HCT116 (cell line): ENCODE results near the gene SRF. TPM values are rescaled to one million over a fixed set of nuclear protein-coding genes. Genes with fewer than 3 reads are reported as not detected.

Experiments
- ATAC-seq: fragments of 200-7000 bp; cut with Tn5 transposase; 2 replicates; pipeline ENCODE4 v1.9.1; 2020; ENCODE audit warnings: mild to moderate bottlenecking, moderate library complexity
- BruUV-seq: library from RNA; stranded (reverse); fragments of 400-500 nt; replicated peaks from 2 replicates; lab custom pipeline; 2021; lab: Mats Ljungman, UMichigan
- CTCF ChIA-PET: fragments of 300-600 bp; sonication (Branson Sonifier 250); formaldehyde crosslinking; loops from one replicate; lab custom pipeline; 2021; ENCODE audit warnings: antibody characterized with exemption; lab: Charles Lee
- POLR2A ChIA-PET: fragments of 300-600, 350-600 bp; sonication (Branson Sonifier 250); formaldehyde crosslinking; loops from one replicate; lab custom pipeline; 2021; ENCODE audit warnings: antibody characterized with exemption; lab: Charles Lee
- RAD21 ChIA-PET, 2 experiments: fragments of 300-600 bp; sonication (Branson Sonifier 250); formaldehyde crosslinking; loops; one replicate each; lab custom pipeline; 2023; ENCODE audit warnings: low total read pairs in 2 of 2; ENCODE audit not compliant: uncharacterized antibody in 2 of 2, unreplicated experiment in 2 of 2, low non-redundant PET in 1 of 2; lab: Charles Lee
- DNase-seq: peaks from one replicate; pipeline ENCODE4 v3.0.0-alpha.2; 2010; ENCODE audit warnings: low read depth, low spot score
- H2AFZ ChIP-seq: fragments of 200-600 bp; shearing (Covaris generic), sonication (generic); 2 replicates; pipeline ENCODE4 v1.6.1; 2017; ENCODE audit warnings: low read depth, mixed run types, mixed read lengths, antibody characterized with exemption, low read length; ENCODE audit not compliant: poor library complexity, severe bottlenecking
- H3K27ac ChIP-seq: 2 replicates; pipeline ENCODE4 v1.5.1; 2012; ENCODE audit warnings: low read depth, low read length
- H3K27me3 ChIP-seq: fragments of 200-600 bp; sonication (generic); 2 replicates; pipeline ENCODE4 v1.6.1; 2016; ENCODE audit warnings: mixed run types, low read length, mixed read lengths; ENCODE audit not compliant: insufficient read depth
- H3K36me3 ChIP-seq, 2 experiments: fragments of 200-500 bp in 1 of 2; fragments of 200-600 bp in 1 of 2; sonication (Bioruptor generic) in 1 of 2; sonication (generic) in 1 of 2; 2 replicates each; pipeline versions ENCODE4 v1.5.1 to v1.6.1; 2014 to 2016; ENCODE audit warnings: low read length in 2 of 2, inconsistent platforms in 1 of 2, mixed read lengths in 1 of 2, mixed run types in 1 of 2; ENCODE audit not compliant: insufficient read depth in 2 of 2, control insufficient read depth in 1 of 2
- H3K4me1 ChIP-seq, 2 experiments: fragments of 200-600 bp in 1 of 2; sonication (generic) in 1 of 2; 2 replicates each; pipeline versions ENCODE4 v1.5.1 to v1.6.1; 2012 to 2017; ENCODE audit warnings: low read length in 2 of 2, inconsistent platforms in 1 of 2, mild to moderate bottlenecking in 1 of 2, mixed read lengths in 1 of 2, mixed run types in 1 of 2, moderate library complexity in 1 of 2; ENCODE audit not compliant: insufficient read depth in 2 of 2, control insufficient read depth in 1 of 2
- H3K4me2 ChIP-seq: fragments of 200-600 bp; sonication (generic); 2 replicates; pipeline ENCODE4 v1.6.1; 2017; ENCODE audit warnings: mixed run types, low read length, mixed read lengths
- H3K4me3 ChIP-seq, 2 experiments: fragments of 200-600 bp in 1 of 2; sonication (generic) in 1 of 2; replicated peaks in 1 of 2; 2 replicates each; pipeline ENCODE4 v1.5.1; 2011 to 2016; ENCODE audit warnings: low read length in 2 of 2, control low read depth in 1 of 2, low read depth in 1 of 2, mild to moderate bottlenecking in 1 of 2, mixed read lengths in 1 of 2, mixed run types in 1 of 2
- H3K79me2 ChIP-seq: fragments of 200-600 bp; sonication (generic); 2 replicates; pipeline ENCODE4 v1.6.1; 2017; ENCODE audit warnings: mild to moderate bottlenecking, mixed run types, low read length, moderate library complexity, mixed read lengths; ENCODE audit not compliant: insufficient read depth
- H3K9ac ChIP-seq: fragments of 200-600 bp; sonication (generic); 2 replicates; pipeline ENCODE4 v1.6.1; 2016; ENCODE audit warnings: low read length, mixed read lengths
- H3K9me2 ChIP-seq: fragments of 200-600 bp; sonication (generic), shearing (Covaris generic); 2 replicates; pipeline ENCODE4 v1.6.1; 2017; ENCODE audit warnings: mixed run types, mild to moderate bottlenecking, moderate library complexity; ENCODE audit not compliant: insufficient read depth
- H3K9me3 ChIP-seq, 2 experiments: fragments of 200-500 bp in 1 of 2; fragments of 200-600 bp in 1 of 2; sonication (Bioruptor generic) in 1 of 2; sonication (generic) in 1 of 2; 2 replicates each; pipeline ENCODE4 v1.6.1; 2014 to 2017; ENCODE audit warnings: low read length in 2 of 2, mixed read lengths in 2 of 2, inconsistent platforms in 1 of 2, low read depth in 1 of 2, mild to moderate bottlenecking in 1 of 2, mixed run types in 1 of 2, moderate library complexity in 1 of 2; ENCODE audit not compliant: control insufficient read depth in 1 of 2, insufficient read depth in 1 of 2
- H4K20me1 ChIP-seq: fragments of 200-600 bp; sonication (generic), shearing (Covaris generic); 2 replicates; pipeline ENCODE4 v1.6.1; 2017; ENCODE audit warnings: mixed run types, mild to moderate bottlenecking, moderate library complexity; ENCODE audit not compliant: insufficient read depth
- ELF1 ChIP-seq: IDR thresholded peaks from 2 replicates; pipeline ENCODE4 v1.6.1; 2012; ENCODE audit warnings: low read depth, borderline replicate concordance
- EZH2phosphoT487 ChIP-seq: fragments of 200-600 bp; IDR thresholded peaks from 2 replicates; pipeline ENCODE4 v1.6.1; 2018; ENCODE audit warnings: antibody characterized with exemption, borderline replicate concordance
- POLR2AphosphoS5 ChIP-seq: IDR thresholded peaks from 2 replicates; pipeline ENCODE4 v1.6.1; 2011; ENCODE audit warnings: mild to moderate bottlenecking, low read depth, low read length, moderate library complexity
- RAD21 ChIP-seq: IDR thresholded peaks from 2 replicates; pipeline ENCODE4 v1.6.1; 2012; ENCODE audit warnings: low read depth, mild to moderate bottlenecking
- YY1 ChIP-seq: IDR thresholded peaks from 2 replicates; pipeline ENCODE4 v1.6.1; 2011; ENCODE audit warnings: low read length, low read depth, moderate library complexity, mild to moderate bottlenecking; ENCODE audit not compliant: insufficient replicate concordance; ENCODE audit errors: extremely low read depth
- ZFX ChIP-seq: fragments of 450-650 bp; IDR thresholded peaks from 2 replicates; pipeline ENCODE4 v1.6.1; 2017
- intact Hi-C: fragments of 100-400 bp; cut with micrococcal nuclease; formaldehyde crosslinking; loops from 2 replicates; pipeline ENCODE4 v1.10.0; 2022
- total RNA-seq: library from RNA; stranded (reverse); gene quantifications from one replicate; pipeline ENCODE4 v1.2.1, GENCODE V29; 2021; ENCODE audit not compliant: unreplicated experiment
- TF ChIP-seq, protein P1 (sequence below): IDR thresholded peaks from 2 replicates; pipeline ENCODE4 v1.6.1; 2012
- TF ChIP-seq, protein P2 (sequence below): IDR thresholded peaks from 2 replicates; pipeline ENCODE4 v1.6.1; 2012
- TF ChIP-seq, protein P3 (sequence below), 3 experiments: fragments of 200-600 bp in 1 of 3; sonication (generic) in 1 of 3; IDR thresholded peaks in 2 of 3; conservative IDR thresholded peaks in 1 of 3; 2 replicates each; pipeline ENCODE4 v1.5.1; 2012 to 2017; ENCODE audit warnings: low read depth in 2 of 3, low read length in 2 of 3, antibody characterized with exemption in 1 of 3, borderline replicate concordance in 1 of 3, control low read depth in 1 of 3, mild to moderate bottlenecking in 1 of 3, mixed read lengths in 1 of 3, mixed run types in 1 of 3, moderate library complexity in 1 of 3; ENCODE audit not compliant: insufficient read depth in 1 of 3

SRF gene
- total RNA-seq, 1 experiment from 2014 or later: 28.1 TPM

DNA sequence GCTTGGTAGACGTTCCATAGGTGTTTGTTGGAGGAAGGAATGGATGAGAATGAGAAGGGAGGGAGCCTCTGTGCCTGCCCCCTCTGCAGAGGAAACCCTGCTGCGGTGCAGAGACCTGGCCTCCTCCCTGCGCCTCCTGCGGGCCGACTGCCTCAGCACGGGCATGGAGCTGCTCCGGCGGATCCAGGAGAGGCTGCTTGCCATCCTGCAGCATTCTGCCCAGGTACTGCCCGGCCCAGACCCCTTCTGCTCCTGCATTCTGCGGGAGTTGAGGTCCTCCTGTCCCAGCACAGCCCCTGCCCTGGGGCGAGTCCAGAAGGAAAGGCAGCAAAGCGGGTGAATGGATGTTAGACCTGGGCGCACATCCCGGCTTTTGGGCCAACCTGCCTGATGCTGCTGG is 52.1 kb downstream of the SRF start:
- POLR2A ChIA-PET: no interaction called here
- BruUV-seq: no TSS peak
- no peak overlapping the region for H3K27ac ChIP-seq
- H3K9ac ChIP-seq: no peak overlapping the region
- CTCF ChIA-PET: no interaction called here
- H3K36me3 ChIP-seq: peaks cover 7 to 10% of the 10 kb centered on the region in 2 experiments; a peak in 2 of 4 replicates
- H3K9me3 ChIP-seq: no peaks in the 10 kb centered on the region
- no peak overlapping the region for H3K4me2 ChIP-seq
- no peak overlapping the region for H2AFZ ChIP-seq
- intact Hi-C loops: no loop called here
- RAD21 ChIA-PET: no interaction called here
- no peaks in the 10 kb centered on the region for H3K9me2 ChIP-seq
- peaks cover 0 to 10% of the 10 kb centered on the region in 2 experiments; a peak in 3 of 4 replicates for H3K4me1 ChIP-seq
- H4K20me1 ChIP-seq: no peaks in the 10 kb centered on the region
- no peaks in the 10 kb centered on the region for H3K27me3 ChIP-seq
- TF ChIP-seq RAD21 (no peak), EZH2phosphoT487 (no peak), POLR2AphosphoS5 (no peak), YY1 (no peak), ELF1 (no peak), ZFX (no peak)
- TF ChIP-seq, protein P1, sequence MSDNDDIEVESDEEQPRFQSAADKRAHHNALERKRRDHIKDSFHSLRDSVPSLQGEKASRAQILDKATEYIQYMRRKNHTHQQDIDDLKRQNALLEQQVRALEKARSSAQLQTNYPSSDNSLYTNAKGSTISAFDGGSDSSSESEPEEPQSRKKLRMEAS: no peak
- TF ChIP-seq, protein P2, sequence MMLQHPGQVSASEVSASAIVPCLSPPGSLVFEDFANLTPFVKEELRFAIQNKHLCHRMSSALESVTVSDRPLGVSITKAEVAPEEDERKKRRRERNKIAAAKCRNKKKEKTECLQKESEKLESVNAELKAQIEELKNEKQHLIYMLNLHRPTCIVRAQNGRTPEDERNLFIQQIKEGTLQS: no peak
- TF ChIP-seq, protein P3, sequence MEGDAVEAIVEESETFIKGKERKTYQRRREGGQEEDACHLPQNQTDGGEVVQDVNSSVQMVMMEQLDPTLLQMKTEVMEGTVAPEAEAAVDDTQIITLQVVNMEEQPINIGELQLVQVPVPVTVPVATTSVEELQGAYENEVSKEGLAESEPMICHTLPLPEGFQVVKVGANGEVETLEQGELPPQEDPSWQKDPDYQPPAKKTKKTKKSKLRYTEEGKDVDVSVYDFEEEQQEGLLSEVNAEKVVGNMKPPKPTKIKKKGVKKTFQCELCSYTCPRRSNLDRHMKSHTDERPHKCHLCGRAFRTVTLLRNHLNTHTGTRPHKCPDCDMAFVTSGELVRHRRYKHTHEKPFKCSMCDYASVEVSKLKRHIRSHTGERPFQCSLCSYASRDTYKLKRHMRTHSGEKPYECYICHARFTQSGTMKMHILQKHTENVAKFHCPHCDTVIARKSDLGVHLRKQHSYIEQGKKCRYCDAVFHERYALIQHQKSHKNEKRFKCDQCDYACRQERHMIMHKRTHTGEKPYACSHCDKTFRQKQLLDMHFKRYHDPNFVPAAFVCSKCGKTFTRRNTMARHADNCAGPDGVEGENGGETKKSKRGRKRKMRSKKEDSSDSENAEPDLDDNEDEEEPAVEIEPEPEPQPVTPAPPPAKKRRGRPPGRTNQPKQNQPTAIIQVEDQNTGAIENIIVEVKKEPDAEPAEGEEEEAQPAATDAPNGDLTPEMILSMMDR (IDR thresholded peaks at IDR 0.05 in 2 of 3, conservative IDR thresholded peaks at IDR 0.05 in 1 of 3; ENCODE audit: borderline replicate concordance in 1 of 3, insufficient read depth in 1 of 3, low read depth in 2 of 3, low read length in 2 of 3): no peak
- DNase-seq (no peak), ATAC-seq (0 out of 2 replicates have a peak, but pooled peaks have one; percentile 17)
- H3K4me3 ChIP-seq: no peak overlapping the region
- peaks cover 20% of the 10 kb centered on the region for H3K79me2 ChIP-seq
